22Rv1 (cell line): ENCODE measurements around the gene ALDH5A1.

Experiments used
- CTCF ChIP-seq: fragments of 450-650 bp; IDR thresholded peaks from 2 replicates; pipeline ENCODE4 v1.5.1; 2017; ENCODE audit warnings: mild to moderate bottlenecking
- ZFX ChIP-seq: fragments of 450-650 bp; IDR thresholded peaks from 2 replicates; pipeline ENCODE4 v1.6.1; 2017; ENCODE audit warnings: antibody characterized with exemption, borderline replicate concordance

DNA sequence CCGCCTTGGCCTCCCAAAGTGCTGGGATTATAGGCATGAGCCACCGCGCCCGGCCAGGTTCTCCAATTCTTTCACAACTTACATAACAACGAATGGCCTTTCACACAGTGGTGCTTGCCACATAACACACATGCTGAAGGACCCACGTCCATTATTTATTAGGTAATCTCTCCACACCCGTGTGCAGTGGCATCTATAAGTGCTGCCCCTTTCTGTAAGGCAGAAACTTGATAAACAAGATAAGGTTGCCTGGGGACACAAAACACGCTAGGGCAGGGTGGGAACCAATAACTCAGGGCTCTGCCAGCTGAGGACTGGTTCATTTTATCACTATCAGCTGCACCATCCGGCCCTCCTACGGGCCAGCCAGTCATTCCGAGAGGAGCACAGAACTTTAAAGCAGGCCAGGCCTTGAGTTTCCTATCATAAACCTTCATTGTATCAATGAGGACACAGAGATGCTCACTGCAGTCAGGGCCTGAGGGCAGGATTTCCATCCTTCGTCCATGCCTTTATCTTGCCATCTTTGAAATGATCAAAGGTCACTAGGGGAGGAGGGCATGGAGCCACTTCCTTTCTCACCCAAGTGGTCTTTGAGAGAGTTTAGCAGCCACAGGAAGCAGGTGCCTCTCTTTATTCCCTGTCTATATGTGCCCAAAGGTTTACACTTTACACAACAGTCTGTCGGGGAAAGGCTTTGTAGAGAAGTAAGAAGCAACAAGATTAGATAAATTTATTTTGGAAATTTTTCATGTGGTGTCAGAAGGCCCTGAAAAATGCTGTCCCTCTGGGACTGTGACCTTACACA is 43.0 kb upstream of the ALDH5A1 start:
- no peak for TF ChIP-seq CTCF
- TF ChIP-seq ZFX: no peak
